Measurements from ENCODE around the gene AJAP1.

The AJAP1 gene

GRCh38 chr1:4710592-4711415, 56.4 kb downstream of the AJAP1 start:
- no peak for DNase-seq (ENCODE audit: extremely low read depth, insufficient read length)
- TF ChIP-seq CTCF (IDR thresholded peaks at IDR 0.05; ENCODE audit: insufficient read depth, low read length, poor library complexity, severe bottlenecking) = no peak
- no peak overlapping the region for H3K4me3 ChIP-seq (replicated peaks; ENCODE audit: low read depth, low read length)

GRCh38 chr1:4711416-4712275, 57.2 kb downstream of the AJAP1 start:
- no peak for TF ChIP-seq CTCF (IDR thresholded peaks at IDR 0.05; ENCODE audit: insufficient read depth, low read length, poor library complexity, severe bottlenecking)
- no peaks in the 10 kb centered on the region for H3K27me3 ChIP-seq (replicated peaks; ENCODE audit: control insufficient read depth, insufficient read depth, low read length)
- DNase-seq (ENCODE audit: extremely low read depth, insufficient read length) = no peak
- H3K36me3 ChIP-seq (ENCODE audit: control insufficient read depth, insufficient read depth, low read length) = no peaks in the 10 kb centered on the region
- H3K4me3 ChIP-seq (replicated peaks; ENCODE audit: low read depth, low read length) = no peak overlapping the region

More at GRCh38 chr1:4710592-4711415, 56.4 kb downstream of the AJAP1 start:
- H3K36me3 ChIP-seq (ENCODE audit: control insufficient read depth, insufficient read depth, low read length) = no peaks in the 10 kb centered on the region
- no peaks in the 10 kb centered on the region for H3K27me3 ChIP-seq (replicated peaks; ENCODE audit: control insufficient read depth, insufficient read depth, low read length)

GRCh38 chr1:4713669-4714068, 59.3 kb downstream of the AJAP1 start:
- no peak for TF ChIP-seq CTCF (IDR thresholded peaks at IDR 0.05; ENCODE audit: insufficient read depth, low read length, poor library complexity, severe bottlenecking)
- no peak overlapping the region for H3K4me3 ChIP-seq (replicated peaks; ENCODE audit: low read depth, low read length)
- H3K36me3 ChIP-seq (ENCODE audit: control insufficient read depth, insufficient read depth, low read length) = no peaks in the 10 kb centered on the region
- no peaks in the 10 kb centered on the region for H3K27me3 ChIP-seq (replicated peaks; ENCODE audit: control insufficient read depth, insufficient read depth, low read length)
- DNase-seq (ENCODE audit: extremely low read depth, insufficient read length) = no peak

GRCh38 chr1:4716406-4716805, 62.0 kb downstream of the AJAP1 start:
- Histone ChIP-seq H3K27me3 (replicated peaks; ENCODE audit: control insufficient read depth, insufficient read depth, low read length) (no peaks in the 10 kb centered on the region), H3K36me3 (ENCODE audit: control insufficient read depth, insufficient read depth, low read length) (no peaks in the 10 kb centered on the region), H3K4me3 (replicated peaks; ENCODE audit: low read depth, low read length) (no peak overlapping the region)
- DNase-seq (ENCODE audit: extremely low read depth, insufficient read length) = no peak
- no peak for TF ChIP-seq CTCF (IDR thresholded peaks at IDR 0.05; ENCODE audit: insufficient read depth, low read length, poor library complexity, severe bottlenecking)

GRCh38 chr1:4718071-4718470, 63.7 kb downstream of the AJAP1 start:
- TF ChIP-seq CTCF (IDR thresholded peaks at IDR 0.05; ENCODE audit: insufficient read depth, low read length, poor library complexity, severe bottlenecking) = no peak
- DNase-seq (ENCODE audit: extremely low read depth, insufficient read length) = no peak
- no peaks in the 10 kb centered on the region for H3K27me3 ChIP-seq (replicated peaks; ENCODE audit: control insufficient read depth, insufficient read depth, low read length)
- H3K36me3 ChIP-seq (ENCODE audit: control insufficient read depth, insufficient read depth, low read length) = no peaks in the 10 kb centered on the region
- H3K4me3 ChIP-seq (replicated peaks; ENCODE audit: low read depth, low read length) = no peak overlapping the region

All from GM06990 (cell line).